WTC11 (cell line): ENCODE data around the gene GLS. TPM values are rescaled to one million over a fixed set of nuclear protein-coding genes. Genes with fewer than 3 reads are reported as not detected.

Source experiments
- ATAC-seq: fragments of 200-7000 bp; cut with Tn5 transposase; 2 replicates; pipeline ENCODE4 v1.10.0; 2021; ENCODE audit warnings: mild to moderate bottlenecking, moderate library complexity
- CTCF ChIA-PET: fragments of 300-600 bp; sonication (Branson Sonifier 250); formaldehyde crosslinking; loops from one replicate; lab custom pipeline; 2021; ENCODE audit warnings: antibody characterized with exemption; lab: Charles Lee
- POLR2A ChIA-PET: fragments of 350-600 bp; sonication (Branson Sonifier 250); formaldehyde crosslinking; loops from one replicate; lab custom pipeline; 2021; ENCODE audit warnings: antibody characterized with exemption; lab: Charles Lee
- DNase-seq: peaks from one replicate; pipeline ENCODE4 v3.0.0; 2021; ENCODE audit warnings: low spot score
- H3K27ac Mint-ChIP-seq: 2 replicates; pipeline ENCODE4 v1.8.0; 2021; ENCODE audit warnings: mixed read lengths
- H3K27me3 Mint-ChIP-seq: 2 replicates; pipeline ENCODE4 v1.8.0; 2021; ENCODE audit warnings: low read depth, mild to moderate bottlenecking, moderate library complexity, mixed read lengths
- H3K36me3 Mint-ChIP-seq: 2 replicates; pipeline ENCODE4 v1.8.0; 2021; ENCODE audit warnings: mixed read lengths
- H3K4me1 Mint-ChIP-seq: 2 replicates; pipeline ENCODE4 v1.8.0; 2022; ENCODE audit warnings: mixed read lengths
- H3K4me3 Mint-ChIP-seq: 2 replicates; pipeline ENCODE4 v1.8.0; 2021; ENCODE audit warnings: mild to moderate bottlenecking, moderate library complexity, mixed read lengths
- H3K9me3 Mint-ChIP-seq: 2 replicates; pipeline ENCODE4 v1.8.0; 2021; ENCODE audit warnings: mixed read lengths
- AR ChIP-seq: fragments of 250-450 bp; sonication (Bioruptor Pico); IDR thresholded peaks from 2 replicates; pipeline ENCODE4 v1.9.0; 2021; ENCODE audit warnings: mild to moderate bottlenecking
- ERG ChIP-seq: fragments of 250-450 bp; sonication (Bioruptor Pico); IDR thresholded peaks from 2 replicates; pipeline ENCODE4 v1.8.0; 2021; ENCODE audit warnings: mild to moderate bottlenecking
- KAT7 ChIP-seq: sonication (generic); formaldehyde crosslinking; IDR thresholded peaks from 2 replicates; pipeline ENCODE4 v1.8.1; 2023; ENCODE audit warnings: missing genetic modification reagents, mild to moderate bottlenecking, borderline replicate concordance
- NFATC4 ChIP-seq: fragments of 250-450 bp; sonication (Bioruptor Pico); IDR thresholded peaks from 2 replicates; pipeline ENCODE4 v1.9.0; 2021; ENCODE audit warnings: mild to moderate bottlenecking
- PRDM15 ChIP-seq: sonication (generic); formaldehyde crosslinking; IDR thresholded peaks from 2 replicates; pipeline ENCODE4 v1.8.0; 2022; ENCODE audit warnings: missing genetic modification reagents
- RELA ChIP-seq: sonication (generic); formaldehyde crosslinking; IDR thresholded peaks from 2 replicates; pipeline ENCODE4 v1.8.1; 2022; ENCODE audit warnings: missing genetic modification reagents, mild to moderate bottlenecking, borderline replicate concordance
- RORB ChIP-seq: fragments of 250-450 bp; sonication (Bioruptor Pico); IDR thresholded peaks from 2 replicates; pipeline ENCODE4 v1.9.0; 2021; ENCODE audit warnings: mild to moderate bottlenecking
- SMAD3 ChIP-seq: sonication (generic); formaldehyde crosslinking; IDR thresholded peaks from 2 replicates; pipeline ENCODE4 v1.8.0; 2022; ENCODE audit warnings: missing genetic modification reagents, mild to moderate bottlenecking, borderline replicate concordance
- SOX15 ChIP-seq: fragments of 250-450 bp; sonication (Bioruptor Pico); IDR thresholded peaks from 2 replicates; pipeline ENCODE4 v1.9.0; 2021; ENCODE audit warnings: mild to moderate bottlenecking
- TCF7 ChIP-seq: sonication (generic); formaldehyde crosslinking; IDR thresholded peaks from 2 replicates; pipeline ENCODE4 v1.8.0; 2022; ENCODE audit warnings: mild to moderate bottlenecking, low read depth, missing genetic modification reagents, moderate library complexity
- TEAD4 ChIP-seq: sonication (generic); formaldehyde crosslinking; IDR thresholded peaks from 2 replicates; pipeline ENCODE4 v1.8.0; 2022; ENCODE audit warnings: mild to moderate bottlenecking, missing genetic modification reagents
- ZBTB43 ChIP-seq: sonication (generic); formaldehyde crosslinking; IDR thresholded peaks from 2 replicates; pipeline ENCODE4 v1.8.1; 2023; ENCODE audit warnings: mild to moderate bottlenecking, missing genetic modification reagents
- ZNF121 ChIP-seq: sonication (generic); formaldehyde crosslinking; IDR thresholded peaks from 2 replicates; pipeline ENCODE4 v1.8.0; 2023; ENCODE audit warnings: missing genetic modification reagents
- ZNF232 ChIP-seq: sonication (generic); formaldehyde crosslinking; IDR thresholded peaks from 2 replicates; pipeline ENCODE4 v1.8.0; 2022; ENCODE audit warnings: mild to moderate bottlenecking, missing genetic modification reagents
- ZNF317 ChIP-seq: sonication (generic); formaldehyde crosslinking; IDR thresholded peaks from 2 replicates; pipeline ENCODE4 v1.8.1; 2023; ENCODE audit warnings: low read depth, mild to moderate bottlenecking, moderate library complexity, missing genetic modification reagents, borderline replicate concordance
- ZNF425 ChIP-seq: fragments of 250-450 bp; sonication (Bioruptor Pico); conservative IDR thresholded peaks from 2 replicates; pipeline ENCODE4 v1.9.0; 2021; ENCODE audit warnings: mild to moderate bottlenecking
- total RNA-seq: library from RNA; stranded (reverse); gene quantifications from 3 replicates; pipeline ENCODE4 v1.2.3, GENCODE V29; 2021
- TF ChIP-seq, protein P1 (sequence below): sonication (generic); formaldehyde crosslinking; IDR thresholded peaks from 2 replicates; pipeline ENCODE4 v1.8.1; 2022; ENCODE audit warnings: mild to moderate bottlenecking, moderate library complexity, missing genetic modification reagents

GLS gene
- total RNA-seq, 1 experiment from 2014 or later: 115 TPM

DNA sequence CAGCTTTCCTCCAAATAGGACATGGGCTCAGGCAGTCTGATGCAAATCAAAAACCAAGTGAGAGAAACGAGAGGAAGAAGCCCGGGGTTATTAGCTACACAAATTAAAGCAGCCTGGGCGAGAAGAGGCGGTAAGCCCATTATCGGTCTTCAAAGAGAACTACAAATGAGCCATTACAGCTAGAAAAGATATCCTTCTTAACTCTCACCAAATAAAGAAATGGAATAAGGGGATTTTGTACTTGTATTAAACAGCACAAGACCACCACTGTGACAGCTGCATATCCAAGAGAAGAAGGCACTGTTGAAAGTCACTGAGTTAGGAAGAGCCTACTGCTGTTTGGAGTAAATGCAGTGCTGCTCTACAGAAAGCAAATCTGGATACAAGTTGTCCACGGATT lies 100.7 kb downstream of the GLS start (continued):
- TF ChIP-seq TEAD4 (CRISPR knock-in tag) (no peak), ERG (no peak), ZNF232 (CRISPR knock-in tag) (no peak), RELA (CRISPR knock-in tag) (no peak), RORB (CRISPR knock-in tag) (no peak), ZNF121 (CRISPR knock-in tag) (no peak), SMAD3 (CRISPR knock-in tag) (no peak), PRDM15 (CRISPR knock-in tag) (no peak), ZBTB43 (no peak), KAT7 (CRISPR knock-in tag) (no peak)

DNA sequence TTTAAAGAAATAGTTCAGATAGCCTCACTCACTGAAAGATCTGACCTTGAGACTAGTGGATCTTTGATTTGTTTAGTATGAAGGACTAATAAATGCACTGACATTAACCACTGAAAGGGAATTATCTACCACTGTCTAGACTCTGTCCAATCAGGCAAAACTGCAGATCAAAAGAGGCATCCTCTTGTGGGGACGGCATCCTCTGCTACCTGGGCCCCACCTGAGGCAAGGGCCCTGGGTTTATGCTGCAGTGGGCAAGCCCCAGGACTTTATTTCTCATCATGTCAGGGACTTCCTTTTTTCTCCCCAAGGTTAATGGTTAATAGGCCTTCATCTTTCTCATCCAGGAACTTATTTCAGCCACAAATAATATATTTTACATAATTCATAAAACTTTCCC lies 101.1 kb downstream of the GLS start:
- H3K27ac Mint-ChIP-seq: no peak overlapping the region
- no peak overlapping the region for H3K4me3 Mint-ChIP-seq
- ChIA-PET CTCF (no interaction called here), POLR2A (no interaction called here)
- DNase-seq (no peak), ATAC-seq (no peak)
- peaks cover 92% of the 10 kb centered on the region for H3K36me3 Mint-ChIP-seq
- H3K4me1 Mint-ChIP-seq: peaks cover 9% of the 10 kb centered on the region
- H3K9me3 Mint-ChIP-seq: no peaks in the 10 kb centered on the region
- TF ChIP-seq ZNF425 (no peak), AR (CRISPR knock-in tag) (no peak), NFATC4 (CRISPR knock-in tag) (no peak), TCF7 (CRISPR knock-in tag) (no peak), ZNF317 (no peak), SMAD3 (CRISPR knock-in tag) (no peak), SOX15 (CRISPR knock-in tag) (no peak)
- TF ChIP-seq, protein P1, sequence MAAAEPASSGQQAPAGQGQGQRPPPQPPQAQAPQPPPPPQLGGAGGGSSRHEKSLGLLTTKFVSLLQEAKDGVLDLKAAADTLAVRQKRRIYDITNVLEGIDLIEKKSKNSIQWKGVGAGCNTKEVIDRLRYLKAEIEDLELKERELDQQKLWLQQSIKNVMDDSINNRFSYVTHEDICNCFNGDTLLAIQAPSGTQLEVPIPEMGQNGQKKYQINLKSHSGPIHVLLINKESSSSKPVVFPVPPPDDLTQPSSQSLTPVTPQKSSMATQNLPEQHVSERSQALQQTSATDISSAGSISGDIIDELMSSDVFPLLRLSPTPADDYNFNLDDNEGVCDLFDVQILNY (CRISPR knock-in tag): no peak
- H3K27me3 Mint-ChIP-seq: no peaks in the 10 kb centered on the region
